Vagina (tissue), 2 donors: ENCODE data around the gene FAM72C.
"Not testable (repeated sequence)": the region's sequence is repeated elsewhere in the genome, so short reads cannot be mapped to it uniquely, and the experiment has no call there.

ENCODE experiments used
- CTCF ChIP-seq, 3 experiments: fragments of 450-650 bp in 2 of 3; fragments of 200-600 bp in 1 of 3; sonication (generic) in 1 of 3; IDR thresholded peaks; one replicate each; pipeline ENCODE4 v1.5.1; 2017 to 2019; ENCODE audit warnings: antibody characterized with exemption in 3 of 3, mild to moderate bottlenecking in 2 of 3, moderate library complexity in 2 of 3
- POLR2A ChIP-seq, 2 donors: fragments of 450-650 bp; IDR thresholded peaks; one replicate each; pipeline ENCODE4 v1.6.1; 2017; ENCODE audit warnings: antibody characterized with exemption in 2 of 2, mild to moderate bottlenecking in 2 of 2, moderate library complexity in 2 of 2
- POLR2AphosphoS5 ChIP-seq, 2 donors: sonication (generic); formaldehyde crosslinking; IDR thresholded peaks; one replicate each; pipeline ENCODE4 v1.9.0; 2017; ENCODE audit warnings: antibody characterized with exemption in 2 of 2, mild to moderate bottlenecking in 2 of 2, low read depth in 1 of 2; ENCODE audit not compliant: insufficient read depth in 1 of 2

- not testable (repeated sequence) for TF ChIP-seq CTCF (IDR thresholded peaks at IDR 0.05); POLR2AphosphoS5 (IDR thresholded peaks at IDR 0.05; ENCODE audit: insufficient read depth in 1 of 2, low read depth in 1 of 2); POLR2A (IDR thresholded peaks at IDR 0.05)
Measured at GRCh38 chr1:143990699-143991098, 18.9 kb upstream of the FAM72C start.
